GOT3 (cell line): ENCODE results near the gene KLF13.

ENCODE experiments used
- DNase-seq: peaks from one replicate; lab custom pipeline; 2025; ENCODE audit warnings: mixed read lengths; lab: John Stamatoyannopoulos, UW

Gene KLF13

GRCh38 chr15:31326156-31326874 is at the start of gene KLF13:
Gene KLF13, plus strand, starts transcription at chr15:31326835. Its CDS starts 378 bp downstream, at chr15:31327213.
- peak; percentile 93 for DNase-seq

- no peak for DNase-seq
Observed at GRCh38 chr15:31277335-31278060, 49.1 kb upstream of the KLF13 start.

- no peak for DNase-seq
Observed at GRCh38 chr15:31278061-31278445, 48.6 kb upstream of the KLF13 start.

- no peak for DNase-seq
Observed at GRCh38 chr15:31278544-31279220, 48.0 kb upstream of the KLF13 start.

GRCh38 chr15:31279221-31280045 is 47.2 kb upstream of the KLF13 start:
- DNase-seq, result no peak

- no peak for DNase-seq
Observed at GRCh38 chr15:31280046-31280830, 46.4 kb upstream of the KLF13 start.

GRCh38 chr15:31280831-31281216 is 45.8 kb upstream of the KLF13 start:
- no peak for DNase-seq

GRCh38 chr15:31283043-31283442 is 43.6 kb upstream of the KLF13 start:
- no peak for DNase-seq

- no peak for DNase-seq
Observed at GRCh38 chr15:31285772-31286261, 40.8 kb upstream of the KLF13 start.

- DNase-seq, result no peak
Observed at GRCh38 chr15:31291048-31291578, 35.5 kb upstream of the KLF13 start.

- DNase-seq, result no peak
Observed at GRCh38 chr15:31292391-31293015, 34.1 kb upstream of the KLF13 start.

- no peak for DNase-seq
Observed at GRCh38 chr15:31293655-31294054, 33.0 kb upstream of the KLF13 start.

- no peak for DNase-seq
Observed at GRCh38 chr15:31294067-31294466, 32.6 kb upstream of the KLF13 start.

GRCh38 chr15:31295658-31296057 is 31.0 kb upstream of the KLF13 start:
- DNase-seq, result no peak

- DNase-seq, result no peak
Observed at GRCh38 chr15:31296219-31296645, 30.4 kb upstream of the KLF13 start.

- no peak for DNase-seq
Observed at GRCh38 chr15:31296646-31297574, 29.7 kb upstream of the KLF13 start.

GRCh38 chr15:31297575-31298456 is 28.8 kb upstream of the KLF13 start:
- DNase-seq, result no peak

GRCh38 chr15:31298707-31299172 is 27.9 kb upstream of the KLF13 start:
- DNase-seq, result no peak
